GM23248 (cell line): ENCODE results near the gene AK5.

Source experiments
- EZH2 ChIP-seq: fragments of 200-600 bp; sonication (generic); IDR thresholded peaks from 2 replicates; pipeline ENCODE4 v1.6.1; 2018; ENCODE audit warnings: antibody characterized with exemption, mild to moderate bottlenecking; ENCODE audit not compliant: insufficient read depth, poor library complexity, severe bottlenecking
- EZH2phosphoT487 ChIP-seq: fragments of 200-600 bp; sonication (generic); IDR thresholded peaks from 2 replicates; pipeline ENCODE4 v1.6.1; 2018; ENCODE audit warnings: antibody characterized with exemption, moderate library complexity, mild to moderate bottlenecking, low read depth; ENCODE audit not compliant: insufficient read depth

- no peak for TF ChIP-seq EZH2phosphoT487
- no peak for TF ChIP-seq EZH2
These were observed 229.6 kb downstream of the AK5 start for GRCh38 chr1:77511440-77511840.
